GM21619 (cell line): Measurements from ENCODE around the gene ZNF503.
"Not testable (repeated sequence)": the region's sequence is repeated elsewhere in the genome, so short reads cannot be mapped to it uniquely, and the experiment has no call there.

Source experiments
- ATAC-seq: cut with Tn5 transposase; IDR thresholded peaks from one replicate; pipeline ENCODE4 v1.9.1; 2021; ENCODE audit not compliant: unreplicated experiment

Gene ZNF503

DNA sequence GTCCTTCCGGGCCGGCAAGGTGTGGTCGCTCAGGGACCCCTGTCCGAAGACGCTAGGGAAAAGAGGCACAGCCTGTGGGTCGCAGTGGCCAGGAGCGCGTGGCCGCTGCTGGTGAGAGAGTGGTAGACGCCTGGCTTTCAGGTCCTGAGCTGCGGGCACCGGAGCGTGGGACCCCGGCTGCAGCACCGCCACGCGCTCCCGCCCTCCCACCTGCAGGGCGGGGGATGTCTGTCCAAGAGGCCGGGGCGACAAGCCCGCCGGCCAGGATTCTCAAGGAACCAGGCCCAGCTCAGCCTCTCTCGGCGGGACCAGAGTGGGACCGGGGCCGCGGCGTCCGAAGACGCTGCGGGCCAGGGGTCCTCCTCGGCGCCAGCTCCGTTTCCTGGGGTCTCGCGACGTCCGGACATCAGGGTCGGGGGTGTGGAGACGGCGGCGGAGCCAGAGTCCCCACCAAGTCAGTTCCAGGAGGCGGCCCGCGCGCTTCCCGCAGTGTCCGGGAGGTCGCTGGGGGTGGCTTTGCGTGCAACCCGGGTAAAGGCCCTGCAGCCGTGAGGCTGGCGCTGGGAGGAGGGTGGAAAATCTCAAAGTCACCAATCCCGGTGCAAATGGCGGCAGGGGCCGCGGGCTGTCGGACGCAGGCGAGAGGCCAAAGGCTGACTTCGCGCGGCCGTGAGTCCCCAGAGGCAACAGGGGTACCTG is 5.5 kb downstream of the ZNF503 start:
- no peak for ATAC-seq

GRCh38 chr10:75395066-75395931 is 6.3 kb downstream of the ZNF503 start:
- ATAC-seq = no peak

- no peak for ATAC-seq
Measured at GRCh38 chr10:75394221-75394620, 7.3 kb downstream of the ZNF503 start.

- no peak for ATAC-seq
Measured at GRCh38 chr10:75392744-75393143, 8.8 kb downstream of the ZNF503 start.

DNA sequence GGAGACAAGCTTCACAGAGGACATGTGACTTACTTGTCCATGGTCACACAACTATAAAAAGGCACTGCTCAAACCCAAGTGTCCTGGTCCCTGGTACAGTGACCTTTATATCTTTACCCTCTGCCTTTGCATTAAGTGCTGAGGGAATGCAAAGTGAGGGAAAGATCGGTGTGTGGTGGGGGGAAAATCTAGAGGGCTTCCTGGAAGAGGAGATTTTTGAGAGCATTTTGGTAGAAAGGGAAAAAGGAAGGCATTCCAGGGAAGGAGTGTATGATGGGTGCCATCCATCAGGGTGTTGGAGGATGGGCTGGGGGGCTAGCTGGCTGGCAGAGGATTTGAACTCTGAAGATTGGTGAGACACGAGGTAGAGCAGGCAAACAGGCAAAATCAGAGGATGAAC is 9.3 kb downstream of the ZNF503 start:
- no peak for ATAC-seq

GRCh38 chr10:75390178-75390577 is 11.4 kb downstream of the ZNF503 start:
- no peak for ATAC-seq

DNA sequence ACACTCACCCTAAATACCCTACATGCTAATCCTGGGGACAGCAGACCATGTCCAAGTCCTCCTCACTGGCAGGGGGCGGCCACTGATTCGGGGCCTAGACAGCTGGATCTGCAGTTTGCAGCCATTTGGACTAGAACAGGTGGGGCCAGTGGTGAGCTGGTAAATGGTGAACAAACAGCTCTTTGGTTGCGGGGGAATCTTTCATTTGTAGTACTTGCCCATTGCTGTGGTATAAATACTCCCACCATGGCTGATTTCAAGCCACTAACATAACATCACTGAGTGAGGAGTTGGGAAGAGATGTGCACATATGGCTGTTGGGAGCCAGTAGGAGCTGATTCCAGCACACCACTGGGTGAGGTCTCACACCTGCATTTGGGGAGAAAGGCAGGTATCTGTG is 13.5 kb downstream of the ZNF503 start:
- ATAC-seq = no peak

- no peak for ATAC-seq
Measured at GRCh38 chr10:75386128-75386527, 15.4 kb downstream of the ZNF503 start.

- no peak for ATAC-seq
Measured at GRCh38 chr10:75379817-75380216, 21.7 kb downstream of the ZNF503 start.

DNA sequence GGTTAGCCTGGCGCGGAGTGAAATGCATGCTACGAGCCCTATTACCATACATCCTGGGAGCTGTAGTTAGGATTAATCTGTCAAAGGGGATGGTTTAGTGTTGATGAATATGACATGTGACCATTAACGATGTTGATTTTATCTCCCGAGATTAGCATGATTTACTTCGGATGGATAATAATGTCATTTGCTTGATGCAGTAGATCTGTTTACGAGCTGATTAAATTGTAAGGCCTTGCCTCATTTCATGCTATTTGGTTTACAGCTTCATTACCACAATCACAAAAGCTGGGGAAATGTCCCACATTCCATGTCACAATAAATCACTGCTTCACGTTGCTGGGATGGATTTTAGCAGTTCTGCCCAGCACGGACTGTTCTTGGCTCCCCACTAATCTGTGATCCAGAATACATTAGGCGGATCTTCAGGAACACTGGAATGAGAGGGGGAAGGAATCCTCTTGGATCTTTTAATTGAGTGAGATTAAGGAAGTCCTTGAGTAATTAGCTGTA is 22.3 kb downstream of the ZNF503 start:
- no peak for ATAC-seq

DNA sequence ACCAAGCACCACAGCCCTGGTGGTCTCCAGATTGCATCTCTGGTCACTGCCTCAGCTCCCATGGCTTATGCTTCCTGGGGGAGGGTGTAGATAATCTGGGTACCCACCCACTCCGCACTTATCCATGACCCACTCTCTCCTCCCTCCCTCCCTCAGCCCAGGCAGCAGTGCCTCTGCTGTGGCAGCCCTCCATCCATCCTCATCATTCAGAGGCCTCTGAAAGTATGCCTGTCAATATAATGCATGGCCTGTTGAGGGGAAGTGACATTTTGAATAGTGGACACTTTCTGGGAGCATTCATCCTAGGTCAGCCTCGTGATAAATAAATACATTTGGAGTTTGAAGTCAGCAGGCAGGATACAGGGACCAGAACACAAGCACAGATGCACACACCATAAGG is 23.2 kb downstream of the ZNF503 start:
- no peak for ATAC-seq

- ATAC-seq = no peak
Measured at GRCh38 chr10:75377869-75378268, 23.7 kb downstream of the ZNF503 start.

- ATAC-seq = peak; percentile 89
Measured at GRCh38 chr10:75375838-75376237, 25.7 kb downstream of the ZNF503 start.

DNA sequence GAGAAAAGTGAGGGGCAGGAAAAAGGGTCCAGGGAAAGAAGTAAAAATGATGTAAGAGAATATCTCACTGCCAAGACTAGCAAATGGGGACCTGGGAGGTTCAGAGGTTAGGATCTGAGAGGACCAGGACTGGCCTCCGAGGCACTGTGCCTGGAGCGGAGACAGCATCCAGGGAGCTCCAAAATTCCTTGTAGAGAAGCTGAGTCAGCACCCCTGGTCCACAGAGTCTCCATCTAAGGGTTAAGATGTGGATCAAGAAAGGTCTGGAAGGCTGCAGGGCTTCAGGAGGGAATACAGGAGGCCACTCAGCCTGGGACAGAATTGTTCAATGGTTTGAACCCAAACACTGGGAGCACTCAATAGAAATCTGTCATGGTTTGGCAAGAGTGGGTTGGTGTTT is 30.6 kb downstream of the ZNF503 start:
- ATAC-seq = no peak

GRCh38 chr10:75369838-75370237 is 31.7 kb downstream of the ZNF503 start:
- ATAC-seq = not testable (repeated sequence)

DNA sequence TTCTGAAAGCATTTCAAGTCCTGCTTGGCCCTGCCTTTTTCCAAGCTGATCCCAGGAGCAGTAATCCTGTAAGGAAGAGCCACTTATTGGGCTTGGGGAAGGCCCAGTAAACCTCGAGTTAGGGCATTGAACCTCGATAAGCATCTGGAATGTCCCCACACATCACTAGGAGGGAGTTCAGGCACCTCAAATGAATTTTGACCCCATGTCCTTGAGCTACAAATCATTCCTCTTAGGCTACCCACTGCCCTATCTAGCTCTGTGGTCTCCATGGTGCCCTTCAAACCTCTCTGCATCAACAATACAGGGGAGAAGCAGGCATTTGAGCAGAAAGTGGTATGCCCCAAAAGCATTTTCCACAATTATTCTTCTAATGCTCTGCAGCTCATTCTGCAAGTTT is 33.7 kb downstream of the ZNF503 start:
- no peak for ATAC-seq

DNA sequence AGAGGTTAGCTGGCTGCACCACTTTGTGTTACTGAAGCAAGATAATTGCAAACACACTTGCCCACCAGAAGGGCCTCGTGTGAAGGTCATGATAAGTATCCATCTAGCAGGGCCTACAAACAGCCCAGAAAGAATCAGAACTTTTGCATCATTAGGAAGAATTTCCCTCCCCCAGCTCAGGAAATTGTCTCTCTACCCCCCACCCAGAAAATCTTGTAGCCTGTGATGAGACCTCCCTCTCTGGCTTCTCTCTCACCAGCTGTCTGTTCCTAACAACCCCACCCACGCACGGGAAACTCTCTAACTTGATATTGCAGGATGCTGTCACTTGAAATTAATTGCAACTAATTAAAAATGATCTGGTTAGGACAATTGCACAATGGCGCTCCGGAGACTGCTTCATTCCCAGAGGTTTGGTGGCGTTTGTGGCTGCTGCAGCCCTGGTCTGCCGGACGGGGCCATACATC is 34.5 kb downstream of the ZNF503 start:
- no peak for ATAC-seq

GRCh38 chr10:75363431-75363830 is 38.1 kb downstream of the ZNF503 start:
- no peak for ATAC-seq

DNA sequence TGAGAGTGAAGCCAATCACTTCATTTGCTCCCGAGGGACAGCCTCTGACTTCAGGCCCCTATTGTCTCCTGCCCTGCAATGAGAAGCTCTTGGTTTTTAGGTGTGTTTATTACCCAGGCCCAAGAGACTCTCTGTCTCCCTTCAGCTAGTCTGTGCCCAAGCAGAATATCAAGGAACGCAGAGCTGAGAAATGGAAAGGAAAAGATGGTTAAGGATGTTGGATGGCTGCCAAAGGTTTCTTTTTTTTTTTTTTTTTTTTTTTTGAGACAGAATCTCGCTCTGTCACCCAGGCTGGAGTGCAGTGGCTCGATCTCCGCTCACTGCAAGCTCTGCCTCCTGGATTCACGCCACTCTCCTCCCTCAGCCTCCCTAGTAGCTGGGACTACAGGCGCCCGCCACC is 41.7 kb downstream of the ZNF503 start:
- not testable (repeated sequence) for ATAC-seq

- no peak for ATAC-seq
Measured at GRCh38 chr10:75358835-75359421, 42.6 kb downstream of the ZNF503 start.

DNA sequence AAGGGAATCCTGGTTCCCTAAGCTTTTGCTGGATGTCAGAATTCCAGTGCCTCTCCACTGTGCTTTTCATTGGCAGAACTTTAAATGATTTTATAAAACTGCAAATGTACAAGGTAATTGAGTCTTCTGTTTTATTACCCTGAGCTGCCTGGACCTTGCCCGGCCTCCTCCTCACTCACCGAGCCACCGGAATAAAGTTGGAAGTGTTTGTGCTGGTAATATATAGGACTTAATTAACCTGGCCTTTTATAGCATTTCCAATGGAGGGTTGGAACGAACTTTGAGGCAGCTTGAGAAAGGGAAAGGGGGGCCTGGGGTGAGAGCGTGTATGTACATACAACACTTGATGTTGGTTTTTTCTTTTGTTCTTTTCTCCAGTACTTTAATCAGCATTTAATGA is 43.4 kb downstream of the ZNF503 start:
- no peak for ATAC-seq

DNA sequence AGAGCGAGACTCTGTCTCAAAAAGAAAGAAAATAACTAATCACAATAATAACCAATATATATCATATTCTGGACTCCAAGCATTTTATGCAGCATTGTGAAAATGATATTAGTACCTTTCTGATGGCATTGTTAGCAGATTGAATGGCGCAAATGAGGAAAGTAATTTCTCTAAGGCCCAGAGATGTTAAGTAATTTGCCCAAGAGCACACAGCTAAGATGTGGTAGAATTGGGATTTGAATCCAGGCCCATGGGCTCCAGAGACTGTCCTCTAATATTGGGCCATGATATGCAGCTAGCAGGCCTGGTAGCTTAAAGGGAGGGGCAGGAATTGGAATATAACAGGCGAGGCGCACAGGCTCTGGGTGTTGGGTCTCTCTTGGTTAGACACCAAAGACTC is 44.1 kb downstream of the ZNF503 start:
- ATAC-seq = no peak
